Measurements from ENCODE around the gene ITPR3.

The ITPR3 gene

GRCh38 chr6:33642897-33643296 lies 21.8 kb downstream of the ITPR3 start:
- H3K4me3 ChIP-seq (ENCODE audit: low read depth, low read length), result no peak overlapping the region
- no peak for TF ChIP-seq CTCF (IDR thresholded peaks at IDR 0.05; ENCODE audit: low read depth, low read length, missing control alignments)
- DNase-seq (ENCODE audit: low read depth), result no peak

- no peak overlapping the region for H3K4me3 ChIP-seq (ENCODE audit: low read depth, low read length)
- DNase-seq (ENCODE audit: low read depth), result no peak
- TF ChIP-seq CTCF (IDR thresholded peaks at IDR 0.05; ENCODE audit: low read depth, low read length, missing control alignments), result no peak
These were observed 30.3 kb downstream of the ITPR3 start for GRCh38 chr6:33651403-33651802.

GRCh38 chr6:33652002-33652401 lies 30.9 kb downstream of the ITPR3 start:
- TF ChIP-seq CTCF (IDR thresholded peaks at IDR 0.05; ENCODE audit: low read depth, low read length, missing control alignments), result no peak
- H3K4me3 ChIP-seq (ENCODE audit: low read depth, low read length), result no peak overlapping the region
- DNase-seq (ENCODE audit: low read depth), result no peak

GRCh38 chr6:33654831-33655554 lies 33.9 kb downstream of the ITPR3 start:
- DNase-seq (ENCODE audit: low read depth), result no peak
- TF ChIP-seq CTCF (IDR thresholded peaks at IDR 0.05; ENCODE audit: low read depth, low read length, missing control alignments), result no peak
- no peak overlapping the region for H3K4me3 ChIP-seq (ENCODE audit: low read depth, low read length)

- TF ChIP-seq CTCF (IDR thresholded peaks at IDR 0.05; ENCODE audit: low read depth, low read length, missing control alignments), result no peak
- no peak for DNase-seq (ENCODE audit: low read depth)
These were observed 35.7 kb downstream of the ITPR3 start for GRCh38 chr6:33656844-33657243.

GRCh38 chr6:33658982-33659689 lies 38.0 kb downstream of the ITPR3 start:
- DNase-seq (ENCODE audit: low read depth), result no peak
- TF ChIP-seq CTCF (IDR thresholded peaks at IDR 0.05; ENCODE audit: low read depth, low read length, missing control alignments), result no peak
- H3K4me3 ChIP-seq (ENCODE audit: low read depth, low read length), result no peak overlapping the region

More at GRCh38 chr6:33656844-33657243, 35.7 kb downstream of the ITPR3 start:
- H3K4me3 ChIP-seq (ENCODE audit: low read depth, low read length), result no peak overlapping the region
